ENCODE results near the gene JAZF1. TPM values are rescaled to one million over a fixed set of nuclear protein-coding genes. Genes with fewer than 3 reads are reported as not detected.

JAZF1 gene
- total RNA-seq, 1 experiment from 2014 or later = 3.4 TPM

GRCh38 chr7:27969346-27969745 lies 211.2 kb downstream of the JAZF1 start:
- Histone ChIP-seq H3K36me3 (ENCODE audit: control insufficient read depth in 1 of 2, insufficient read depth in 2 of 2, low read length in 2 of 2) (no peaks in the 10 kb centered on the region), H4K20me1 (ENCODE audit: insufficient read depth) (no peaks in the 10 kb centered on the region), H2AFZ (ENCODE audit: low read depth, low read length, poor library complexity, severe bottlenecking) (no peak overlapping the region), H3K4me1 (ENCODE audit: control insufficient read depth in 1 of 2, insufficient read depth in 2 of 2, low read length in 2 of 2) (peaks cover 3 to 8% of the 10 kb centered on the region in 2 experiments), H3K4me3 (replicated peaks in 1 of 2; ENCODE audit: low read depth in 1 of 2, low read length in 2 of 2) (no peak overlapping the region), H3K27ac (ENCODE audit: low read depth, low read length) (no peak overlapping the region), H3K4me2 (ENCODE audit: low read length) (no peak overlapping the region), H3K9ac (ENCODE audit: low read length) (no peak overlapping the region), H3K79me2 (ENCODE audit: insufficient read depth, low read length) (no peaks in the 10 kb centered on the region), H3K9me2 (ENCODE audit: insufficient read depth) (no peaks in the 10 kb centered on the region), H3K9me3 (ENCODE audit: control insufficient read depth in 1 of 2, insufficient read depth in 1 of 2, low read depth in 1 of 2, low read length in 2 of 2) (no peaks in the 10 kb centered on the region), H3K27me3 (ENCODE audit: insufficient read depth, low read length) (no peaks in the 10 kb centered on the region)
- ChIA-PET POLR2A (no interaction called here), CTCF (no interaction called here), RAD21 (ENCODE audit: low non-redundant PET in 1 of 2, low total read pairs in 2 of 2, uncharacterized antibody in 2 of 2, unreplicated experiment in 2 of 2) (no interaction called here)
- no peak for DNase-seq (ENCODE audit: low read depth, low spot score)
- intact Hi-C loops (cut with micrococcal nuclease) = no loop called here
- BruUV-seq (replicated peaks) = no TSS peak
- ATAC-seq = no peak
- TF ChIP-seq YY1 (IDR thresholded peaks at IDR 0.05; ENCODE audit: extremely low read depth, insufficient replicate concordance, low read depth, low read length) = no peak
- no peak for TF ChIP-seq TCF7L2 (IDR thresholded peaks at IDR 0.05; ENCODE audit: borderline replicate concordance, extremely low read depth, insufficient read depth, insufficient read length)
- TF ChIP-seq RAD21 (IDR thresholded peaks at IDR 0.05; ENCODE audit: low read depth) = no peak
- TF ChIP-seq CBX3 (IDR thresholded peaks at IDR 0.05; ENCODE audit: low read depth) = no peak
- TF ChIP-seq ELF1 (IDR thresholded peaks at IDR 0.05; ENCODE audit: borderline replicate concordance, low read depth) = no peak
- TF ChIP-seq FOSL1 (IDR thresholded peaks at IDR 0.05; ENCODE audit: low read depth) = no peak
- no peak for TF ChIP-seq POLR2AphosphoS5 (IDR thresholded peaks at IDR 0.05; ENCODE audit: low read depth, low read length)
- no peak for TF ChIP-seq EGR1 (IDR thresholded peaks at IDR 0.05; ENCODE audit: low read depth)
- TF ChIP-seq, protein P1, sequence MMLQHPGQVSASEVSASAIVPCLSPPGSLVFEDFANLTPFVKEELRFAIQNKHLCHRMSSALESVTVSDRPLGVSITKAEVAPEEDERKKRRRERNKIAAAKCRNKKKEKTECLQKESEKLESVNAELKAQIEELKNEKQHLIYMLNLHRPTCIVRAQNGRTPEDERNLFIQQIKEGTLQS (IDR thresholded peaks at IDR 0.05) = no peak

DNA sequence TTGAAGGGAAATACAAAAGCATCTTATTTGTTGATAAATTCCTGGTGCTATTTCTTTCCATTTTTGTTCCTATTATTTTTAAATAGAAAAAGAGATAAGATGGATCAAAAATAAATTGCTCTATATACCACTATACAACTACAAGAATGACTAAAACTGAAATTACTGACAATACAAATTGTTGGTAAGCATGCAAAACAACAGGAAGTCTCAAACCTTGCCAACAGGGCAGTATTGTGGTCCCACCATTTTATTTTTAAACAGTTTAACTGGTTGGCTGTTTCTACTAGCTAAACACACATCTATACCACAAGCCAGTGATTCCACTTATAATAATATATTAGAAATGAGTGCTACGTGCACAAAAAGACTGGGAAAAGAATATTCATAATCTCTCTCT lies 213.0 kb downstream of the JAZF1 start:
- BruUV-seq (replicated peaks) = no TSS peak
- H3K9me3 ChIP-seq (ENCODE audit: control insufficient read depth in 1 of 2, insufficient read depth in 1 of 2, low read depth in 1 of 2, low read length in 2 of 2) = no peaks in the 10 kb centered on the region
- H3K4me3 ChIP-seq (replicated peaks in 1 of 2; ENCODE audit: low read depth in 1 of 2, low read length in 2 of 2) = no peak overlapping the region
- H4K20me1 ChIP-seq (ENCODE audit: insufficient read depth) = no peaks in the 10 kb centered on the region
- no peak overlapping the region for H2AFZ ChIP-seq (ENCODE audit: low read depth, low read length, poor library complexity, severe bottlenecking)
- no peak overlapping the region for H3K4me2 ChIP-seq (ENCODE audit: low read length)
- H3K79me2 ChIP-seq (ENCODE audit: insufficient read depth, low read length) = no peaks in the 10 kb centered on the region
- ChIA-PET CTCF (no interaction called here), POLR2A (no interaction called here), RAD21 (ENCODE audit: low non-redundant PET in 1 of 2, low total read pairs in 2 of 2, uncharacterized antibody in 2 of 2, unreplicated experiment in 2 of 2) (no interaction called here)
- H3K27me3 ChIP-seq (ENCODE audit: insufficient read depth, low read length) = no peaks in the 10 kb centered on the region
- H3K9ac ChIP-seq (ENCODE audit: low read length) = no peak overlapping the region
- ATAC-seq (no peak), DNase-seq (ENCODE audit: low read depth, low spot score) (no peak)
- H3K36me3 ChIP-seq (ENCODE audit: control insufficient read depth in 1 of 2, insufficient read depth in 2 of 2, low read length in 2 of 2) = no peaks in the 10 kb centered on the region
- intact Hi-C loops (cut with micrococcal nuclease) = no loop called here
- H3K4me1 ChIP-seq (ENCODE audit: control insufficient read depth in 1 of 2, insufficient read depth in 2 of 2, low read length in 2 of 2) = no peaks in the 10 kb centered on the region
- no peaks in the 10 kb centered on the region for H3K9me2 ChIP-seq (ENCODE audit: insufficient read depth)
- H3K27ac ChIP-seq (ENCODE audit: low read depth, low read length) = no peak overlapping the region
- no peak for TF ChIP-seq JUND (IDR thresholded peaks at IDR 0.05)
- no peak for TF ChIP-seq EGR1 (IDR thresholded peaks at IDR 0.05; ENCODE audit: low read depth)
- TF ChIP-seq, protein P1 (IDR thresholded peaks at IDR 0.05) = no peak
- TF ChIP-seq CEBPB (IDR thresholded peaks at IDR 0.05; ENCODE audit: low read depth) = no peak
- TF ChIP-seq SIN3A (IDR thresholded peaks at IDR 0.05; ENCODE audit: low read depth) = no peak
- TF ChIP-seq ZNF274 (IDR thresholded peaks at IDR 0.05; ENCODE audit: low read depth, low read length) = no peak
- no peak for TF ChIP-seq FOSL1 (IDR thresholded peaks at IDR 0.05; ENCODE audit: low read depth)
- no peak for TF ChIP-seq POLR2A (IDR thresholded peaks at IDR 0.05; ENCODE audit: borderline replicate concordance, extremely low read depth, insufficient read depth, insufficient read length)
- TF ChIP-seq SP1 (IDR thresholded peaks at IDR 0.05; ENCODE audit: low read depth) = no peak
- no peak for TF ChIP-seq ELF1 (IDR thresholded peaks at IDR 0.05; ENCODE audit: borderline replicate concordance, low read depth)
- no peak for TF ChIP-seq ZFX (IDR thresholded peaks at IDR 0.05)
- TF ChIP-seq, protein P2, sequence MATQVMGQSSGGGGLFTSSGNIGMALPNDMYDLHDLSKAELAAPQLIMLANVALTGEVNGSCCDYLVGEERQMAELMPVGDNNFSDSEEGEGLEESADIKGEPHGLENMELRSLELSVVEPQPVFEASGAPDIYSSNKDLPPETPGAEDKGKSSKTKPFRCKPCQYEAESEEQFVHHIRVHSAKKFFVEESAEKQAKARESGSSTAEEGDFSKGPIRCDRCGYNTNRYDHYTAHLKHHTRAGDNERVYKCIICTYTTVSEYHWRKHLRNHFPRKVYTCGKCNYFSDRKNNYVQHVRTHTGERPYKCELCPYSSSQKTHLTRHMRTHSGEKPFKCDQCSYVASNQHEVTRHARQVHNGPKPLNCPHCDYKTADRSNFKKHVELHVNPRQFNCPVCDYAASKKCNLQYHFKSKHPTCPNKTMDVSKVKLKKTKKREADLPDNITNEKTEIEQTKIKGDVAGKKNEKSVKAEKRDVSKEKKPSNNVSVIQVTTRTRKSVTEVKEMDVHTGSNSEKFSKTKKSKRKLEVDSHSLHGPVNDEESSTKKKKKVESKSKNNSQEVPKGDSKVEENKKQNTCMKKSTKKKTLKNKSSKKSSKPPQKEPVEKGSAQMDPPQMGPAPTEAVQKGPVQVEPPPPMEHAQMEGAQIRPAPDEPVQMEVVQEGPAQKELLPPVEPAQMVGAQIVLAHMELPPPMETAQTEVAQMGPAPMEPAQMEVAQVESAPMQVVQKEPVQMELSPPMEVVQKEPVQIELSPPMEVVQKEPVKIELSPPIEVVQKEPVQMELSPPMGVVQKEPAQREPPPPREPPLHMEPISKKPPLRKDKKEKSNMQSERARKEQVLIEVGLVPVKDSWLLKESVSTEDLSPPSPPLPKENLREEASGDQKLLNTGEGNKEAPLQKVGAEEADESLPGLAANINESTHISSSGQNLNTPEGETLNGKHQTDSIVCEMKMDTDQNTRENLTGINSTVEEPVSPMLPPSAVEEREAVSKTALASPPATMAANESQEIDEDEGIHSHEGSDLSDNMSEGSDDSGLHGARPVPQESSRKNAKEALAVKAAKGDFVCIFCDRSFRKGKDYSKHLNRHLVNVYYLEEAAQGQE (IDR thresholded peaks at IDR 0.05; ENCODE audit: low read depth) = no peak
- TF ChIP-seq EZH2 (IDR thresholded peaks at IDR 0.05) = no peak
- TF ChIP-seq CBX3 (IDR thresholded peaks at IDR 0.05; ENCODE audit: low read depth) = no peak
- no peak for TF ChIP-seq MAX (IDR thresholded peaks at IDR 0.05)
